Endothelial cell of umbilical vein (primary cell): ENCODE measurements around the gene RHBDF1. TPM values are rescaled to one million over a fixed set of nuclear protein-coding genes. Genes with fewer than 3 reads are reported as not detected.

ENCODE experiments used
- BruUV-seq: library from RNA; stranded (reverse); fragments of 400-500 nt; replicated peaks from 2 replicates; lab custom pipeline; 2021; lab: Mats Ljungman, UMichigan
- CTCF ChIA-PET: fragments of 300-600, 350-600 bp; sonication (Branson Sonifier 250); formaldehyde crosslinking; loops from one replicate; lab custom pipeline; 2021; ENCODE audit warnings: antibody characterized with exemption, inconsistent platforms; lab: Charles Lee
- POLR2A ChIA-PET: fragments of 300-600, 350-600 bp; sonication (Branson Sonifier 250); formaldehyde crosslinking; loops from one replicate; lab custom pipeline; 2021; ENCODE audit warnings: antibody characterized with exemption, inconsistent platforms; lab: Charles Lee
- DNase-seq: peaks from one replicate; pipeline ENCODE4 v3.0.0-alpha.2; 2011; ENCODE audit warnings: low read depth, low spot score
- FAIRE-seq: peaks from 2 replicates; lab custom pipeline; 2011; peaks lifted over from hg19 to GRCh38; lab: Jason Lieb, UNC
- H2AFZ ChIP-seq: 2 replicates; pipeline ENCODE4 v1.6.0; 2012; ENCODE audit warnings: low read depth, low read length, control low read depth, inconsistent platforms
- H3K27ac ChIP-seq: 2 replicates; pipeline ENCODE4 v1.5.1; 2011; ENCODE audit warnings: low read depth, mild to moderate bottlenecking, control low read depth, low read length, moderate library complexity; ENCODE audit not compliant: insufficient read depth
- H3K27me3 ChIP-seq, 2 experiments: 2 replicates each; pipeline versions ENCODE4 v1.6.0 to v1.6.1; 2011; ENCODE audit warnings: low read length in 2 of 2, mixed read lengths in 1 of 2; ENCODE audit not compliant: control insufficient read depth in 2 of 2, insufficient read depth in 2 of 2
- H3K36me3 ChIP-seq, 2 experiments: 2 replicates in 1 of 2; 3 replicates in 1 of 2; pipeline ENCODE4 v1.5.1; 2011; ENCODE audit warnings: low read length in 2 of 2, mild to moderate bottlenecking in 1 of 2, moderate library complexity in 1 of 2; ENCODE audit not compliant: control insufficient read depth in 2 of 2, insufficient read depth in 2 of 2; ENCODE audit errors: extremely low read depth in 1 of 2
- H3K4me1 ChIP-seq: 3 replicates; pipeline ENCODE4 v1.5.1; 2011; ENCODE audit warnings: mild to moderate bottlenecking, low read length; ENCODE audit not compliant: control insufficient read depth, insufficient read depth; ENCODE audit errors: extremely low read depth
- H3K4me2 ChIP-seq: 2 replicates; pipeline ENCODE4 v1.6.1; 2011; ENCODE audit warnings: low read length, control low read depth, mixed read lengths; ENCODE audit not compliant: insufficient read depth
- H3K4me3 ChIP-seq, 3 experiments: fragments of 200-600 bp in 1 of 3; sonication (generic), shearing (Covaris generic) in 1 of 3; replicated peaks in 1 of 3; 2 replicates each; pipeline ENCODE4 v1.5.1; 2011 to 2016; ENCODE audit warnings: control low read depth in 3 of 3, low read length in 3 of 3, mild to moderate bottlenecking in 2 of 3, inconsistent platforms in 1 of 3, low read depth in 1 of 3, moderate library complexity in 1 of 3; ENCODE audit not compliant: insufficient read depth in 1 of 3
- H3K79me2 ChIP-seq: 2 replicates; pipeline ENCODE4 v1.6.0; 2012; ENCODE audit warnings: low read length, inconsistent platforms; ENCODE audit not compliant: control insufficient read depth, insufficient read depth
- H3K9ac ChIP-seq: replicated peaks from 2 replicates; pipeline ENCODE3; 2011; ENCODE audit warnings: low read length, control low read depth; ENCODE audit not compliant: insufficient read depth; ENCODE audit errors: extremely low read depth
- H3K9me1 ChIP-seq: replicated peaks from 3 replicates; pipeline ENCODE4 v1.6.0; 2011; ENCODE audit warnings: mild to moderate bottlenecking, low read length; ENCODE audit not compliant: control insufficient read depth, insufficient read depth; ENCODE audit errors: extremely low read depth
- H3K9me3 ChIP-seq: replicated peaks from 2 replicates; pipeline ENCODE4 v1.5.1; 2012; ENCODE audit warnings: low read length, inconsistent platforms; ENCODE audit not compliant: control insufficient read depth, insufficient read depth
- H4K20me1 ChIP-seq: replicated peaks from 2 replicates; pipeline ENCODE3; 2011; ENCODE audit warnings: mild to moderate bottlenecking, low read length; ENCODE audit not compliant: control insufficient read depth, insufficient read depth; ENCODE audit errors: extremely low read depth
- CTCF ChIP-seq, 2 donors: IDR thresholded peaks; 1 replicate in 1 of 2; 2 replicates in 1 of 2; pipeline ENCODE4 v1.5.1; 2011; ENCODE audit warnings: low read length in 2 of 2, mild to moderate bottlenecking in 2 of 2, moderate library complexity in 2 of 2, control low read depth in 1 of 2, inconsistent platforms in 1 of 2, low read depth in 1 of 2; ENCODE audit not compliant: insufficient read depth in 1 of 2; ENCODE audit errors: extremely low read depth in 1 of 2
- EZH2 ChIP-seq: IDR thresholded peaks from 2 replicates; pipeline ENCODE4 v1.6.1; 2012; ENCODE audit warnings: borderline replicate concordance, low read depth, mild to moderate bottlenecking, moderate library complexity, low read length, inconsistent platforms; ENCODE audit not compliant: severe bottlenecking
- FOS ChIP-seq: IDR thresholded peaks from 2 replicates; pipeline ENCODE4 v1.6.1; 2011; ENCODE audit warnings: mild to moderate bottlenecking, low read length, moderate library complexity, borderline replicate concordance; ENCODE audit not compliant: insufficient read depth
- GATA2 ChIP-seq: IDR thresholded peaks from 2 replicates; pipeline ENCODE4 v1.7.0; 2011; ENCODE audit warnings: low read depth, mild to moderate bottlenecking, moderate library complexity, mixed read lengths, low read length; ENCODE audit not compliant: insufficient read length, insufficient read depth
- JUN ChIP-seq: IDR thresholded peaks from 2 replicates; pipeline ENCODE4 v1.6.1; 2011; ENCODE audit warnings: borderline replicate concordance, low read depth; ENCODE audit not compliant: insufficient read length, insufficient read depth
- MAX ChIP-seq: IDR thresholded peaks from 2 replicates; pipeline ENCODE4 v1.6.1; 2011; ENCODE audit not compliant: insufficient read depth, insufficient read length
- MYC ChIP-seq: IDR thresholded peaks from one replicate; pipeline ENCODE4 v1.6.1; 2011; ENCODE audit warnings: mild to moderate bottlenecking, low read depth, low read length
- POLR2A ChIP-seq: IDR thresholded peaks from 2 replicates; pipeline ENCODE4 v1.6.1; 2012; ENCODE audit warnings: low read depth, mild to moderate bottlenecking, control low read depth, low read length
- POLR2AphosphoS5 ChIP-seq: IDR thresholded peaks from 2 replicates; pipeline ENCODE4 v1.6.1; 2012; ENCODE audit warnings: low read depth, mild to moderate bottlenecking, control low read depth, low read length, moderate library complexity; ENCODE audit not compliant: insufficient read depth
- dilution Hi-C: fragments of 300-500 bp; cut with MboI; formaldehyde crosslinking; loops from one replicate; pipeline ENCODE4 v1.15.0; 2019; ENCODE audit warnings: low sequenced_read_pairs; ENCODE audit not compliant: extremely low pct_ligation_motif_present
- intact Hi-C: fragments of 100-400 bp; cut with micrococcal nuclease; formaldehyde crosslinking; loops from one replicate; pipeline ENCODE4 v1.10.0; 2022
- polyA plus RNA-seq, 4 experiments: library from polyadenylated mRNA; depleted of rRNA in 3 of 4; stranded (reverse) in 3 of 4; unstranded in 1 of 4; fragments of >200 nt; gene quantifications; 2 replicates each; pipeline versions ENCODE4 v1.2.1 to v1.2.3, GENCODE V29; 2011 to 2012; ENCODE audit warnings: missing spikeins in 1 of 4
- total RNA-seq: library from RNA; stranded (reverse); gene quantifications from 2 replicates; pipeline ENCODE4 v1.2.3, GENCODE V29; 2021

RHBDF1 gene
- total and polyA plus RNA-seq, 2 donors (not counting 3 experiments of a cell fraction or from before 2014, with no cell fraction given), result 57.0 to 113 TPM

DNA sequence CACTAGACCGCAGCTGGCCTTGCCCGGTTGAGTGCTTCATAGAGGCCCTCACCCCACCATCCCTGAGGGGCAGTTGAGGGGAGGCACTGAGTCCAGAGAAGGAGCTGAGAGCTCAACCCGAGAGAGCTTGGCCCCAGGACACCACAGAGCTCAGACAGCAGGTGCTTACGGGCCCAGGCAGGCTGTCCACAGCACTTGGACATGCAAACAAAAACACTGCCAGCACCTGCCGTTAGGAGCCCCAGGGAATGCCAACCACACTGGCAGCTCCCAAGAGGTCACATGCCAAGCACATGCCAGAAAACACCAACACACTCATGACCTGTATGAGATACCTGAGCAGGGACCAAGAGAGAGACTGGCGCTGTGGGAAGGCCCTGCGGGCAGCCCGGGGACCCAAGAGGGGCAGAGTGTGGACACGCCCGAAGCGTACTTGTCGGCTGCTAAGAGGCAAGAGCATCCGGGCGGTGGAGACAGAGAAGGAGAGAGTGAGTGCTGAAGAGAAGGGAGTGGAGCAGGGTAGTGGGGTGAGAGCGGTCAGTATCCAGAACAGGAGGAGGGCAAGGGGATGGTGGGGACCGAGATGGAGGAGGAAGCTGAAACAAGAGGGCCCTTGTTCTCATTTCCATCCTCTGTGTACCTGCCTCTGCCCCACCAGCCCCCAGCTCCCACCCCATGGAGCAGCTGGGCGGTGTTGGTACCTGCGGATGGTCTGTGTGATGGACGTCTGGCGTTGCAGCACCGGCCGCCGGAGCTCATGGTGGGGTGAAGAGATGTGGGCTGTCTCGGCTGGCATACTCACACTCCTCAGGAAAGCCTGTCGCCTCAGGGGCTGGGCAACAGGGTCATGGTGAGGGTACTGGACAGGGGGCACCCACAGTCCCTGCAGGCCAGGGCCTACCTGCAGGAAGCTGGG is 8.2 kb downstream of the RHBDF1 start:
- no peak for FAIRE-seq
- dilution Hi-C loops, result no loop called here

More for the DNA sequence above, 8.2 kb downstream of the RHBDF1 start:
- POLR2A ChIA-PET, result no interaction called here
- no TSS peak for BruUV-seq
- TF ChIP-seq CTCF (IDR thresholded peaks at IDR 0.05; ENCODE audit: extremely low read depth in 1 of 2, insufficient read depth in 1 of 2, low read depth in 1 of 2, low read length in 2 of 2) (no peak), POLR2A (no peak), MAX (no peak), MYC (no peak), EZH2 (no peak), GATA2 (no peak), FOS (no peak), POLR2AphosphoS5 (no peak), JUN (no peak)
- H3K9ac ChIP-seq, result no peak overlapping the region
- peaks cover 15% of the 10 kb centered on the region for H3K79me2 ChIP-seq
- H3K9me3 ChIP-seq, result no peaks in the 10 kb centered on the region
- no peak overlapping the region for H3K27ac ChIP-seq
- no peak overlapping the region for H3K4me3 ChIP-seq
- H3K4me1 ChIP-seq, result no peaks in the 10 kb centered on the region
- H3K4me2 ChIP-seq, result no peak overlapping the region
- DNase-seq, result no peak
- no peaks in the 10 kb centered on the region for H3K27me3 ChIP-seq
- no peaks in the 10 kb centered on the region for H4K20me1 ChIP-seq
- H3K9me1 ChIP-seq, result no peaks in the 10 kb centered on the region
- H2AFZ ChIP-seq, result no peak overlapping the region
- peaks cover 0 to 49% of the 10 kb centered on the region in 2 experiments for H3K36me3 ChIP-seq
- CTCF ChIA-PET, result interaction anchor here (1.3 to 18.5 kb wide), 6 partner anchors 11 to 43 kb away, joined by 5 to 790 read pairs (median 38); partner anchors contain the start of genes MPG, POLR3K and SNRNP25
- intact Hi-C loops, result no loop called here
